Neural progenitor cell (in vitro differentiated cells): ENCODE data around the gene LAMA1. TPM values are rescaled to one million over a fixed set of nuclear protein-coding genes. Genes with fewer than 3 reads are reported as not detected.
A peak's percentile ranks its signal among the peaks of the same experiment; 100 is the strongest.

Experiments used
- DNase-seq: peaks from one replicate; pipeline ENCODE4 v3.0.0-alpha.2; 2016; ENCODE audit warnings: low spot score
- H2AFZ ChIP-seq: fragments of 200-600 bp; sonication (generic); replicated peaks from 2 replicates; pipeline ENCODE4 v1.6.1; 2016; ENCODE audit warnings: antibody characterized with exemption
- H3F3A ChIP-seq: fragments of 200-600 bp; sonication (generic); 2 replicates; pipeline ENCODE4 v1.6.1; 2016; ENCODE audit warnings: antibody characterized with exemption, low read depth
- H3K27ac ChIP-seq: fragments of 200-600 bp; sonication (generic); 2 replicates; pipeline ENCODE4 v1.5.1; 2016; ENCODE audit warnings: mild to moderate bottlenecking
- H3K27me3 ChIP-seq: fragments of 200-600 bp; sonication (generic); 2 replicates; pipeline ENCODE4 v1.6.1; 2016; ENCODE audit warnings: mild to moderate bottlenecking, moderate library complexity
- H3K36me3 ChIP-seq: fragments of 200-600 bp; sonication (generic); 2 replicates; pipeline ENCODE4 v1.5.1; 2016
- H3K4me1 ChIP-seq: fragments of 200-600 bp; sonication (generic); 2 replicates; pipeline ENCODE4 v1.6.1; 2016; ENCODE audit warnings: mixed run types
- H3K4me2 ChIP-seq: fragments of 200-600 bp; sonication (generic); 2 replicates; pipeline ENCODE4 v1.6.1; 2016
- H3K4me3 ChIP-seq: fragments of 200-600 bp; sonication (generic); 2 replicates; pipeline ENCODE4 v1.5.1; 2016
- H3K79me2 ChIP-seq: fragments of 200-600 bp; sonication (generic); 2 replicates; pipeline ENCODE4 v1.6.1; 2016; ENCODE audit warnings: low read depth
- H3K9ac ChIP-seq: fragments of 200-600 bp; sonication (generic); 2 replicates; pipeline ENCODE4 v1.6.1; 2016
- H3K9me3 ChIP-seq: fragments of 200-600 bp; sonication (generic); 2 replicates; pipeline ENCODE4 v1.5.1; 2016; ENCODE audit warnings: low read depth
- H4K20me1 ChIP-seq: fragments of 200-600 bp; sonication (generic); 2 replicates; pipeline ENCODE4 v1.6.1; 2016; ENCODE audit warnings: low read depth
- H3K27ac Mint-ChIP-seq: 3 replicates; pipeline ENCODE4 v1.8.0; 2021; ENCODE audit warnings: mixed read lengths
- H3K27me3 Mint-ChIP-seq: 2 replicates; pipeline ENCODE4 v1.8.0; 2022; ENCODE audit warnings: low read depth, mild to moderate bottlenecking, inconsistent platforms, moderate library complexity, mixed read lengths; ENCODE audit not compliant: insufficient read depth
- H3K36me3 Mint-ChIP-seq: 3 replicates; pipeline ENCODE4 v1.8.0; 2021; ENCODE audit warnings: mixed read lengths
- H3K4me1 Mint-ChIP-seq: 3 replicates; pipeline ENCODE4 v1.8.0; 2021; ENCODE audit warnings: mixed read lengths
- H3K4me3 Mint-ChIP-seq: 3 replicates; pipeline ENCODE4 v1.8.0; 2021; ENCODE audit warnings: mild to moderate bottlenecking, moderate library complexity, mixed read lengths
- H3K9me3 Mint-ChIP-seq: 3 replicates; pipeline ENCODE4 v1.8.0; 2020; ENCODE audit warnings: mixed read lengths
- EZH2 ChIP-seq: fragments of 200-600 bp; sonication (generic); IDR thresholded peaks from 2 replicates; pipeline ENCODE4 v1.6.1; 2017; ENCODE audit warnings: antibody characterized with exemption, mild to moderate bottlenecking, moderate library complexity
- EZH2phosphoT487 ChIP-seq: fragments of 200-600 bp; sonication (generic); IDR thresholded peaks from 2 replicates; pipeline ENCODE4 v1.6.1; 2017; ENCODE audit warnings: antibody characterized with exemption
- total RNA-seq: library from RNA; depleted of rRNA; stranded (reverse); fragments of >200 nt; gene quantifications from 2 replicates; pipeline ENCODE4 v1.2.3, GENCODE V29; 2015; ENCODE audit warnings: low replicate concordance
- TF ChIP-seq, protein P1 (sequence below): fragments of 200-600 bp; sonication (generic); IDR thresholded peaks from 2 replicates; pipeline ENCODE4 v1.5.1; 2017; ENCODE audit warnings: antibody characterized with exemption, mild to moderate bottlenecking

Gene LAMA1
- total RNA-seq, 1 donor from 2014 or later: 80.3 TPM

GRCh38 chr18:6955304-6955703, 162.3 kb downstream of the LAMA1 start:
- DNase-seq: no peak
- no peak overlapping the region for H3K9ac ChIP-seq
- H3K4me1 Mint-ChIP-seq: peaks cover 10% of the 10 kb centered on the region
- peaks cover 79% of the 10 kb centered on the region for H3K36me3 Mint-ChIP-seq
- peaks cover 17% of the 10 kb centered on the region for H3K27me3 Mint-ChIP-seq
- H3K9me3 ChIP-seq: no peaks in the 10 kb centered on the region
- no peak overlapping the region for H3K4me2 ChIP-seq
- peaks cover 9% of the 10 kb centered on the region for H4K20me1 ChIP-seq
- no peak overlapping the region for H3K4me3 ChIP-seq
- H3K4me1 ChIP-seq: peaks cover 14% of the 10 kb centered on the region
- H3K4me3 Mint-ChIP-seq: no peak overlapping the region
- no peaks in the 10 kb centered on the region for H3K79me2 ChIP-seq
- H3F3A ChIP-seq: no peaks in the 10 kb centered on the region
- peaks cover 2% of the 10 kb centered on the region for H3K9me3 Mint-ChIP-seq
- H3K27ac Mint-ChIP-seq: no peak overlapping the region
- H3K36me3 ChIP-seq: peaks cover 11% of the 10 kb centered on the region
- H3K27me3 ChIP-seq: no peaks in the 10 kb centered on the region
- TF ChIP-seq EZH2phosphoT487 (no peak), EZH2 (no peak)
- TF ChIP-seq, protein P1, sequence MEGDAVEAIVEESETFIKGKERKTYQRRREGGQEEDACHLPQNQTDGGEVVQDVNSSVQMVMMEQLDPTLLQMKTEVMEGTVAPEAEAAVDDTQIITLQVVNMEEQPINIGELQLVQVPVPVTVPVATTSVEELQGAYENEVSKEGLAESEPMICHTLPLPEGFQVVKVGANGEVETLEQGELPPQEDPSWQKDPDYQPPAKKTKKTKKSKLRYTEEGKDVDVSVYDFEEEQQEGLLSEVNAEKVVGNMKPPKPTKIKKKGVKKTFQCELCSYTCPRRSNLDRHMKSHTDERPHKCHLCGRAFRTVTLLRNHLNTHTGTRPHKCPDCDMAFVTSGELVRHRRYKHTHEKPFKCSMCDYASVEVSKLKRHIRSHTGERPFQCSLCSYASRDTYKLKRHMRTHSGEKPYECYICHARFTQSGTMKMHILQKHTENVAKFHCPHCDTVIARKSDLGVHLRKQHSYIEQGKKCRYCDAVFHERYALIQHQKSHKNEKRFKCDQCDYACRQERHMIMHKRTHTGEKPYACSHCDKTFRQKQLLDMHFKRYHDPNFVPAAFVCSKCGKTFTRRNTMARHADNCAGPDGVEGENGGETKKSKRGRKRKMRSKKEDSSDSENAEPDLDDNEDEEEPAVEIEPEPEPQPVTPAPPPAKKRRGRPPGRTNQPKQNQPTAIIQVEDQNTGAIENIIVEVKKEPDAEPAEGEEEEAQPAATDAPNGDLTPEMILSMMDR: no peak
- no peak overlapping the region for H3K27ac ChIP-seq
- H2AFZ ChIP-seq: no peak overlapping the region

- H3K27me3 ChIP-seq: no peaks in the 10 kb centered on the region
- no peak overlapping the region for H2AFZ ChIP-seq
- peaks cover 10% of the 10 kb centered on the region for H3K4me1 Mint-ChIP-seq
- H3K9me3 Mint-ChIP-seq: no peaks in the 10 kb centered on the region
- no peak overlapping the region for H3K4me3 ChIP-seq
- peak overlapping the region; percentile 39 for H3K27ac Mint-ChIP-seq
- peaks cover 3% of the 10 kb centered on the region for H3K36me3 ChIP-seq
- H4K20me1 ChIP-seq: peaks cover 9% of the 10 kb centered on the region
- no peak overlapping the region for H3K27ac ChIP-seq
- H3K79me2 ChIP-seq: no peaks in the 10 kb centered on the region
- TF ChIP-seq, protein P1: no peak
- TF ChIP-seq EZH2: no peak
- TF ChIP-seq EZH2phosphoT487: no peak
- H3K9me3 ChIP-seq: no peaks in the 10 kb centered on the region
- H3K4me3 Mint-ChIP-seq: no peak overlapping the region
- no peak overlapping the region for H3K4me2 ChIP-seq
- H3F3A ChIP-seq: no peaks in the 10 kb centered on the region
- no peak for DNase-seq
- peaks cover 71% of the 10 kb centered on the region for H3K36me3 Mint-ChIP-seq
- H3K9ac ChIP-seq: no peak overlapping the region
- peaks cover 17% of the 10 kb centered on the region for H3K27me3 Mint-ChIP-seq
- peaks cover 14% of the 10 kb centered on the region for H3K4me1 ChIP-seq
Observed at GRCh38 chr18:6954501-6954900, 163.1 kb downstream of the LAMA1 start.

- no peaks in the 10 kb centered on the region for H3K9me3 Mint-ChIP-seq
- peaks cover 18% of the 10 kb centered on the region for H3K27me3 Mint-ChIP-seq
- H3K36me3 Mint-ChIP-seq: peaks cover 68% of the 10 kb centered on the region
- peaks cover 10% of the 10 kb centered on the region for H3K4me1 Mint-ChIP-seq
- Histone ChIP-seq H3K9ac (no peak overlapping the region), H3K4me2 (peak overlapping the region; percentile 3), H4K20me1 (peaks cover 9% of the 10 kb centered on the region), H3K4me1 (peaks cover 14% of the 10 kb centered on the region), H3F3A (no peaks in the 10 kb centered on the region), H3K9me3 (no peaks in the 10 kb centered on the region), H3K27me3 (no peaks in the 10 kb centered on the region), H3K36me3 (peaks cover 6% of the 10 kb centered on the region), H3K4me3 (no peak overlapping the region), H3K27ac (peak overlapping the region; percentile 58), H2AFZ (no peak overlapping the region), H3K79me2 (no peaks in the 10 kb centered on the region)
- TF ChIP-seq, protein P1: no peak
- TF ChIP-seq EZH2phosphoT487: no peak
- TF ChIP-seq EZH2: no peak
- H3K4me3 Mint-ChIP-seq: no peak overlapping the region
- H3K27ac Mint-ChIP-seq: peak overlapping the region; percentile 68
- peak; percentile 65 for DNase-seq
Observed at GRCh38 chr18:6951336-6952090, 166.1 kb downstream of the LAMA1 start.
